Measurements from ENCODE around the gene NTHL1. TPM values are rescaled to one million over a fixed set of nuclear protein-coding genes. Genes with fewer than 3 reads are reported as not detected.

The NTHL1 gene
- total RNA-seq, 1 donor from 2014 or later, result 13.7 TPM

- Mint-ChIP-seq H3K36me3 (ENCODE audit: low read depth, unreplicated experiment) (peaks cover 9% of the 10 kb centered on the region), H3K4me3 (ENCODE audit: unreplicated experiment) (no peak overlapping the region)
These were observed 47.6 kb downstream of the NTHL1 start for GRCh38 chr16:1999866-2000514.

GRCh38 chr16:1998852-1999801 is 48.5 kb downstream of the NTHL1 start:
- FAIRE-seq, result no peak
- no peaks in the 10 kb centered on the region for H3K9me3 ChIP-seq (ENCODE audit: insufficient read depth, low read depth, low read length)
- no peak overlapping the region for H3K4me2 ChIP-seq (ENCODE audit: low read length)
- Mint-ChIP-seq H3K4me3 (ENCODE audit: unreplicated experiment) (no peak overlapping the region), H3K27ac (ENCODE audit: unreplicated experiment) (no peak overlapping the region), H3K4me1 (ENCODE audit: low read depth, unreplicated experiment) (peaks cover 2% of the 10 kb centered on the region), H3K9me3 (ENCODE audit: unreplicated experiment) (no peaks in the 10 kb centered on the region), H3K27me3 (ENCODE audit: low read depth, unreplicated experiment) (no peaks in the 10 kb centered on the region), H3K36me3 (ENCODE audit: low read depth, unreplicated experiment) (peaks cover 9% of the 10 kb centered on the region)
- no peak overlapping the region for H2AFZ ChIP-seq (ENCODE audit: low read depth, low read length)
- H3K36me3 ChIP-seq (ENCODE audit: insufficient read depth, low read length), result peaks cover 8% of the 10 kb centered on the region
- TF ChIP-seq CTCF (IDR thresholded peaks at IDR 0.05; ENCODE audit: insufficient read depth, low read depth, low read length) (no peak), EZH2 (IDR thresholded peaks at IDR 0.05; ENCODE audit: insufficient read depth, low read length) (no peak)
- no peak overlapping the region for H3K9ac ChIP-seq (ENCODE audit: low read length)
- H3K79me2 ChIP-seq (ENCODE audit: insufficient read depth, low read length), result peaks cover 31% of the 10 kb centered on the region
- H4K20me1 ChIP-seq (ENCODE audit: insufficient read depth, low read length), result peaks cover 49% of the 10 kb centered on the region
- no peak overlapping the region for H3K4me3 ChIP-seq (ENCODE audit: insufficient read depth, low read depth, low read length)
- peaks cover 6% of the 10 kb centered on the region for H3K4me1 ChIP-seq (ENCODE audit: insufficient read depth, low read length)
- H3K27me3 ChIP-seq (ENCODE audit: insufficient read depth, low read length), result no peaks in the 10 kb centered on the region
- H3K27ac ChIP-seq (ENCODE audit: low read depth, low read length), result no peak overlapping the region
- DNase-seq (ENCODE audit: low read depth), result no peak

More at GRCh38 chr16:1999866-2000514, 47.6 kb downstream of the NTHL1 start:
- Mint-ChIP-seq H3K27ac (ENCODE audit: unreplicated experiment) (no peak overlapping the region), H3K9me3 (ENCODE audit: unreplicated experiment) (no peaks in the 10 kb centered on the region), H3K4me1 (ENCODE audit: low read depth, unreplicated experiment) (peaks cover 2% of the 10 kb centered on the region), H3K27me3 (ENCODE audit: low read depth, unreplicated experiment) (no peaks in the 10 kb centered on the region)
- Histone ChIP-seq H3K4me2 (ENCODE audit: low read length) (no peak overlapping the region), H3K27ac (ENCODE audit: low read depth, low read length) (no peak overlapping the region), H3K9me3 (ENCODE audit: insufficient read depth, low read depth, low read length) (no peaks in the 10 kb centered on the region), H3K4me1 (ENCODE audit: insufficient read depth, low read length) (peaks cover 14% of the 10 kb centered on the region), H3K4me3 (ENCODE audit: insufficient read depth, low read depth, low read length) (no peak overlapping the region), H3K79me2 (ENCODE audit: insufficient read depth, low read length) (peaks cover 40% of the 10 kb centered on the region), H4K20me1 (ENCODE audit: insufficient read depth, low read length) (peaks cover 57% of the 10 kb centered on the region), H3K36me3 (ENCODE audit: insufficient read depth, low read length) (peaks cover 8% of the 10 kb centered on the region), H2AFZ (ENCODE audit: low read depth, low read length) (no peak overlapping the region), H3K27me3 (ENCODE audit: insufficient read depth, low read length) (no peaks in the 10 kb centered on the region), H3K9ac (ENCODE audit: low read length) (no peak overlapping the region)
- FAIRE-seq, result no peak
- no peak for DNase-seq (ENCODE audit: low read depth)
- TF ChIP-seq CTCF (IDR thresholded peaks at IDR 0.05; ENCODE audit: insufficient read depth, low read depth, low read length) (no peak), EZH2 (IDR thresholded peaks at IDR 0.05; ENCODE audit: insufficient read depth, low read length) (no peak)

Measured in astrocyte (in vitro differentiated cells and primary cell).